Panc1 (cell line): ENCODE measurements around the gene BABAM2. TPM values are rescaled to one million over a fixed set of nuclear protein-coding genes. Genes with fewer than 3 reads are reported as not detected.

Experiments
- ATAC-seq: fragments of 200-7000 bp; cut with Tn5 transposase; 2 replicates; pipeline ENCODE4 v1.9.1; 2020; ENCODE audit warnings: mild to moderate bottlenecking, moderate library complexity
- BruUV-seq: library from RNA; stranded (reverse); fragments of 400-500 nt; replicated peaks from 2 replicates; lab custom pipeline; 2021; lab: Mats Ljungman, UMichigan
- CTCF ChIA-PET: fragments of 300-600 bp; sonication (Branson Sonifier 250); formaldehyde crosslinking; loops from one replicate; lab custom pipeline; 2022; ENCODE audit warnings: antibody characterized with exemption; lab: Charles Lee
- POLR2A ChIA-PET: fragments of 300-600 bp; sonication (Branson Sonifier 250); formaldehyde crosslinking; loops from one replicate; lab custom pipeline; 2022; ENCODE audit warnings: antibody characterized with exemption; lab: Charles Lee
- DNase-seq: peaks from one replicate; pipeline ENCODE4 v3.0.0-alpha.2; 2010; ENCODE audit warnings: low read depth, low spot score
- H3K27ac ChIP-seq: 2 replicates; pipeline ENCODE4 v1.5.1; 2011; ENCODE audit warnings: mild to moderate bottlenecking, low read length, inconsistent platforms
- H3K27me3 ChIP-seq: fragments of 200-500 bp; sonication (Bioruptor generic); 2 replicates; pipeline ENCODE4 v1.6.0; 2014; ENCODE audit warnings: low read length, inconsistent platforms; ENCODE audit not compliant: control insufficient read depth, insufficient read depth
- H3K36me3 ChIP-seq: fragments of 200-500 bp; sonication (Bioruptor generic); 2 replicates; pipeline ENCODE4 v1.5.1; 2014; ENCODE audit warnings: inconsistent platforms, mild to moderate bottlenecking, low read length, moderate library complexity; ENCODE audit not compliant: control insufficient read depth, insufficient read depth
- H3K4me1 ChIP-seq: 2 replicates; pipeline ENCODE4 v1.5.1; 2011; ENCODE audit warnings: inconsistent platforms, mild to moderate bottlenecking, low read length, moderate library complexity; ENCODE audit not compliant: control insufficient read depth, insufficient read depth
- H3K4me3 ChIP-seq, 2 experiments: 2 replicates each; pipeline ENCODE4 v1.5.1; 2011 to 2012; ENCODE audit warnings: low read depth in 2 of 2, low read length in 2 of 2, mild to moderate bottlenecking in 2 of 2, inconsistent platforms in 1 of 2, moderate library complexity in 1 of 2
- H3K9me3 ChIP-seq: fragments of 200-500 bp; sonication (Bioruptor generic); 2 replicates; pipeline ENCODE4 v1.5.1; 2014; ENCODE audit warnings: low read depth, mild to moderate bottlenecking, inconsistent platforms, low read length, moderate library complexity; ENCODE audit not compliant: control insufficient read depth, insufficient read depth
- POLR2AphosphoS5 ChIP-seq: IDR thresholded peaks from 2 replicates; pipeline ENCODE4 v1.6.1; 2012; ENCODE audit warnings: mild to moderate bottlenecking, low read depth, low read length, moderate library complexity
- SIN3A ChIP-seq: IDR thresholded peaks from 2 replicates; pipeline ENCODE4 v1.6.1; 2012; ENCODE audit warnings: low read depth, mild to moderate bottlenecking, low read length, moderate library complexity, borderline replicate concordance; ENCODE audit not compliant: insufficient read depth
- TCF7L2 ChIP-seq: IDR thresholded peaks from 2 replicates; pipeline ENCODE4 v1.6.1; 2011; ENCODE audit warnings: mild to moderate bottlenecking, low read depth, low read length, inconsistent platforms
- in situ Hi-C: cut with HindIII; loops from 2 replicates; pipeline ENCODE4 v1.10.0; 2016; ENCODE audit warnings: low sequenced_read_pairs, low pct_unique_long_range_greater_than_20kb
- intact Hi-C: fragments of 100-400 bp; cut with micrococcal nuclease; formaldehyde crosslinking; loops from one replicate; pipeline ENCODE4 v1.10.0; 2022; ENCODE audit not compliant: unreplicated experiment
- total RNA-seq: library from RNA; stranded (reverse); gene quantifications from one replicate; pipeline ENCODE4 v1.2.1, GENCODE V29; 2021; ENCODE audit not compliant: unreplicated experiment
- TF ChIP-seq, protein P1 (sequence below), 2 experiments: IDR thresholded peaks; 2 replicates each; pipeline ENCODE4 v1.6.1; 2011 to 2012; ENCODE audit warnings: low read depth in 2 of 2, control low read depth in 1 of 2, low read length in 1 of 2, mild to moderate bottlenecking in 1 of 2, moderate library complexity in 1 of 2; ENCODE audit not compliant: insufficient read depth in 1 of 2
- TF ChIP-seq, protein P2 (sequence below): fragments of 450-650 bp; IDR thresholded peaks from 2 replicates; pipeline ENCODE4 v1.5.1; 2017; ENCODE audit warnings: mild to moderate bottlenecking

The BABAM2 gene
- total RNA-seq, 1 experiment from 2014 or later: 31.2 TPM

- no peak overlapping the region for H3K27ac ChIP-seq
- H3K4me1 ChIP-seq: no peaks in the 10 kb centered on the region
- intact Hi-C loops: no loop called here
- TF ChIP-seq POLR2AphosphoS5: no peak
- no peak for TF ChIP-seq TCF7L2
- TF ChIP-seq, protein P1, sequence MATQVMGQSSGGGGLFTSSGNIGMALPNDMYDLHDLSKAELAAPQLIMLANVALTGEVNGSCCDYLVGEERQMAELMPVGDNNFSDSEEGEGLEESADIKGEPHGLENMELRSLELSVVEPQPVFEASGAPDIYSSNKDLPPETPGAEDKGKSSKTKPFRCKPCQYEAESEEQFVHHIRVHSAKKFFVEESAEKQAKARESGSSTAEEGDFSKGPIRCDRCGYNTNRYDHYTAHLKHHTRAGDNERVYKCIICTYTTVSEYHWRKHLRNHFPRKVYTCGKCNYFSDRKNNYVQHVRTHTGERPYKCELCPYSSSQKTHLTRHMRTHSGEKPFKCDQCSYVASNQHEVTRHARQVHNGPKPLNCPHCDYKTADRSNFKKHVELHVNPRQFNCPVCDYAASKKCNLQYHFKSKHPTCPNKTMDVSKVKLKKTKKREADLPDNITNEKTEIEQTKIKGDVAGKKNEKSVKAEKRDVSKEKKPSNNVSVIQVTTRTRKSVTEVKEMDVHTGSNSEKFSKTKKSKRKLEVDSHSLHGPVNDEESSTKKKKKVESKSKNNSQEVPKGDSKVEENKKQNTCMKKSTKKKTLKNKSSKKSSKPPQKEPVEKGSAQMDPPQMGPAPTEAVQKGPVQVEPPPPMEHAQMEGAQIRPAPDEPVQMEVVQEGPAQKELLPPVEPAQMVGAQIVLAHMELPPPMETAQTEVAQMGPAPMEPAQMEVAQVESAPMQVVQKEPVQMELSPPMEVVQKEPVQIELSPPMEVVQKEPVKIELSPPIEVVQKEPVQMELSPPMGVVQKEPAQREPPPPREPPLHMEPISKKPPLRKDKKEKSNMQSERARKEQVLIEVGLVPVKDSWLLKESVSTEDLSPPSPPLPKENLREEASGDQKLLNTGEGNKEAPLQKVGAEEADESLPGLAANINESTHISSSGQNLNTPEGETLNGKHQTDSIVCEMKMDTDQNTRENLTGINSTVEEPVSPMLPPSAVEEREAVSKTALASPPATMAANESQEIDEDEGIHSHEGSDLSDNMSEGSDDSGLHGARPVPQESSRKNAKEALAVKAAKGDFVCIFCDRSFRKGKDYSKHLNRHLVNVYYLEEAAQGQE (IDR thresholded peaks at IDR 0.05; ENCODE audit: insufficient read depth in 1 of 2, low read depth in 2 of 2, low read length in 1 of 2): no peak
- TF ChIP-seq SIN3A: no peak
- TF ChIP-seq, protein P2, sequence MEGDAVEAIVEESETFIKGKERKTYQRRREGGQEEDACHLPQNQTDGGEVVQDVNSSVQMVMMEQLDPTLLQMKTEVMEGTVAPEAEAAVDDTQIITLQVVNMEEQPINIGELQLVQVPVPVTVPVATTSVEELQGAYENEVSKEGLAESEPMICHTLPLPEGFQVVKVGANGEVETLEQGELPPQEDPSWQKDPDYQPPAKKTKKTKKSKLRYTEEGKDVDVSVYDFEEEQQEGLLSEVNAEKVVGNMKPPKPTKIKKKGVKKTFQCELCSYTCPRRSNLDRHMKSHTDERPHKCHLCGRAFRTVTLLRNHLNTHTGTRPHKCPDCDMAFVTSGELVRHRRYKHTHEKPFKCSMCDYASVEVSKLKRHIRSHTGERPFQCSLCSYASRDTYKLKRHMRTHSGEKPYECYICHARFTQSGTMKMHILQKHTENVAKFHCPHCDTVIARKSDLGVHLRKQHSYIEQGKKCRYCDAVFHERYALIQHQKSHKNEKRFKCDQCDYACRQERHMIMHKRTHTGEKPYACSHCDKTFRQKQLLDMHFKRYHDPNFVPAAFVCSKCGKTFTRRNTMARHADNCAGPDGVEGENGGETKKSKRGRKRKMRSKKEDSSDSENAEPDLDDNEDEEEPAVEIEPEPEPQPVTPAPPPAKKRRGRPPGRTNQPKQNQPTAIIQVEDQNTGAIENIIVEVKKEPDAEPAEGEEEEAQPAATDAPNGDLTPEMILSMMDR: no peak
- in situ Hi-C loops: no loop called here
- H3K27me3 ChIP-seq: no peaks in the 10 kb centered on the region
- BruUV-seq: no TSS peak
- H3K4me3 ChIP-seq: no peak overlapping the region
- no peaks in the 10 kb centered on the region for H3K36me3 ChIP-seq
- H3K9me3 ChIP-seq: no peaks in the 10 kb centered on the region
- ATAC-seq (no peak), DNase-seq (no peak)
- CTCF ChIA-PET: no interaction called here
- POLR2A ChIA-PET: interaction anchor here (0.6 kb wide), 1 partner anchor 45 kb away, joined by 3 read pairs; no protein-coding TSS in a partner anchor
These were observed 144.2 kb downstream of the BABAM2 start for GRCh38 chr2:28034696-28035095.

- intact Hi-C loops: no loop called here
- ATAC-seq (no peak), DNase-seq (no peak)
- no peaks in the 10 kb centered on the region for H3K36me3 ChIP-seq
- POLR2A ChIA-PET: no interaction called here
- no peak overlapping the region for H3K27ac ChIP-seq
- in situ Hi-C loops: no loop called here
- no peaks in the 10 kb centered on the region for H3K27me3 ChIP-seq
- TF ChIP-seq TCF7L2: no peak
- TF ChIP-seq, protein P2: no peak
- TF ChIP-seq SIN3A: no peak
- TF ChIP-seq POLR2AphosphoS5: no peak
- H3K4me1 ChIP-seq: no peaks in the 10 kb centered on the region
- H3K4me3 ChIP-seq: no peak overlapping the region
- H3K9me3 ChIP-seq: no peaks in the 10 kb centered on the region
- CTCF ChIA-PET: no interaction called here
- BruUV-seq: no TSS peak
These were observed 144.7 kb downstream of the BABAM2 start for GRCh38 chr2:28035163-28035690.
